SK-N-SH treated with all-trans-retinoic acid at 6 μM for 48 hours (cell line): ENCODE results near the gene TMC5.

ENCODE experiments used
- ATAC-seq: fragments of 200-7000 bp; cut with Tn5 transposase; 3 replicates; pipeline ENCODE4 v1.9.1; 2020; ENCODE audit warnings: mild to moderate bottlenecking, moderate library complexity
- ARNTL ChIP-seq: fragments of 450-650 bp; formaldehyde crosslinking; IDR thresholded peaks from 2 replicates; pipeline ENCODE4 v1.5.0; 2020; ENCODE audit warnings: low read depth, mild to moderate bottlenecking, moderate library complexity, borderline replicate concordance
- BACH2 ChIP-seq: fragments of 250-450 bp; sonication (Bioruptor Pico); IDR thresholded peaks from 2 replicates; pipeline ENCODE4 v1.9.0; 2021; ENCODE audit warnings: mild to moderate bottlenecking, borderline replicate concordance
- CSDC2 ChIP-seq: fragments of 250-450 bp; sonication (Bioruptor Pico); IDR thresholded peaks from 2 replicates; pipeline ENCODE4 v1.5.0; 2020; ENCODE audit warnings: mild to moderate bottlenecking, moderate library complexity
- ESRRG ChIP-seq: fragments of 250-450 bp; sonication (Bioruptor Pico); IDR thresholded peaks from 2 replicates; pipeline ENCODE4 v1.6.1; 2021; ENCODE audit warnings: mild to moderate bottlenecking
- GLIS3 ChIP-seq: fragments of 250-450 bp; sonication (Bioruptor Pico); IDR thresholded peaks from 2 replicates; pipeline ENCODE4 v1.5.0; 2020; ENCODE audit warnings: mild to moderate bottlenecking, moderate library complexity
- ISL1 ChIP-seq: fragments of 250-450 bp; sonication (Bioruptor Pico); IDR thresholded peaks from 2 replicates; pipeline ENCODE4 v2.1.2; 2022; ENCODE audit warnings: mild to moderate bottlenecking, moderate library complexity
- OSR1 ChIP-seq: fragments of 250-450 bp; sonication (Bioruptor Pico); IDR thresholded peaks from 2 replicates; pipeline ENCODE4 v1.8.0; 2022; ENCODE audit warnings: moderate library complexity, mild to moderate bottlenecking, inconsistent platforms
- RARB ChIP-seq: fragments of 250-450 bp; sonication (Bioruptor Pico); IDR thresholded peaks from 2 replicates; pipeline ENCODE4 v1.8.0; 2021; ENCODE audit warnings: mild to moderate bottlenecking, moderate library complexity
- SNAI2 ChIP-seq: fragments of 250-450 bp; sonication (Bioruptor Pico); IDR thresholded peaks from 2 replicates; pipeline ENCODE4 v1.5.0; 2020; ENCODE audit warnings: mild to moderate bottlenecking, moderate library complexity
- TCF4 ChIP-seq: fragments of 250-450 bp; sonication (Bioruptor Pico); IDR thresholded peaks from 2 replicates; pipeline ENCODE4 v1.8.0; 2021; ENCODE audit warnings: mild to moderate bottlenecking, moderate library complexity, borderline replicate concordance
- TOX ChIP-seq: fragments of 250-450 bp; sonication (Bioruptor Pico); IDR thresholded peaks from 2 replicates; pipeline ENCODE4 v1.8.0; 2021; ENCODE audit warnings: mild to moderate bottlenecking, moderate library complexity, borderline replicate concordance
- ZC3H10 ChIP-seq: fragments of 250-450 bp; sonication (Bioruptor Pico); IDR thresholded peaks from 2 replicates; pipeline ENCODE4 v1.5.1; 2021; ENCODE audit warnings: mild to moderate bottlenecking, moderate library complexity
- ZFP3 ChIP-seq: fragments of 250-450 bp; sonication (Bioruptor Pico); IDR thresholded peaks from 2 replicates; pipeline ENCODE4 v1.5.0; 2020; ENCODE audit warnings: mild to moderate bottlenecking, moderate library complexity
- ZNF565 ChIP-seq: fragments of 450-650 bp; formaldehyde crosslinking; conservative IDR thresholded peaks from 2 replicates; pipeline ENCODE4 v1.5.0; 2020; ENCODE audit warnings: low read depth, mild to moderate bottlenecking, moderate library complexity
- ZNF70 ChIP-seq: fragments of 450-650 bp; formaldehyde crosslinking; IDR thresholded peaks from 2 replicates; pipeline ENCODE4 v1.5.0; 2020; ENCODE audit warnings: mild to moderate bottlenecking, moderate library complexity
- ZNF8 ChIP-seq: fragments of 450-650 bp; formaldehyde crosslinking; IDR thresholded peaks from 2 replicates; pipeline ENCODE4 v1.5.0; 2020; ENCODE audit warnings: mild to moderate bottlenecking, moderate library complexity
- TF ChIP-seq, protein P1 (sequence below): fragments of 250-450 bp; sonication (Bioruptor Pico); IDR thresholded peaks from 2 replicates; pipeline ENCODE4 v1.8.0; 2021; ENCODE audit warnings: low read depth, mild to moderate bottlenecking, moderate library complexity, borderline replicate concordance
- TF ChIP-seq, protein P2 (sequence below): fragments of 250-450 bp; sonication (Bioruptor Pico); IDR thresholded peaks from 2 replicates; pipeline ENCODE4 v1.5.0; 2020; ENCODE audit warnings: mild to moderate bottlenecking, moderate library complexity
- TF ChIP-seq, protein P3 (sequence below): fragments of 250-450 bp; sonication (Bioruptor Pico); IDR thresholded peaks from 2 replicates; pipeline ENCODE4 v1.5.1; 2021; ENCODE audit warnings: mild to moderate bottlenecking, moderate library complexity
- TF ChIP-seq, protein P4 (sequence below): fragments of 250-450 bp; sonication (Bioruptor Pico); IDR thresholded peaks from 2 replicates; pipeline ENCODE4 v1.8.0; 2020; ENCODE audit warnings: mild to moderate bottlenecking, moderate library complexity, borderline replicate concordance

TMC5 gene

DNA sequence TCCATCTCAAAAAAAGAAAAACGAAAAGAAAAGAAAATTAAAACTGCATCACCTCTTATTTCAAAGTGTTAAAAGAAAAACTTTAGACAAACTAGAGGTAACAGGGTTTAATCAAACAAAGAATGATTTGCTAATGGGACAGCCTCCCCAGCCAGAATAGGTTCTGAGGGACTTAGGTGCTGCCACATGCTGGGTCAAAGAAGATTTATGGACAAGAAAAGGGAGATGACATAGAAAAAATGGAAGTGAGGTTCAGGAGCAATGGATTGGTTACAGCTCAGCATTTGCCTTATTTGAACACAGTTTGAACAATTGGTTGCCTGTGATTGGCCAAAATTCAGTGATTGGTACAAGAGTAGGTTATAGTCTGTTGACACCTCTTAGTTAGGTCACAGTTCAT lies 21.1 kb downstream of the TMC5 start:
- ATAC-seq = no peak
- TF ChIP-seq ZFP3 (CRISPR knock-in tag) = no peak
- TF ChIP-seq, protein P1, sequence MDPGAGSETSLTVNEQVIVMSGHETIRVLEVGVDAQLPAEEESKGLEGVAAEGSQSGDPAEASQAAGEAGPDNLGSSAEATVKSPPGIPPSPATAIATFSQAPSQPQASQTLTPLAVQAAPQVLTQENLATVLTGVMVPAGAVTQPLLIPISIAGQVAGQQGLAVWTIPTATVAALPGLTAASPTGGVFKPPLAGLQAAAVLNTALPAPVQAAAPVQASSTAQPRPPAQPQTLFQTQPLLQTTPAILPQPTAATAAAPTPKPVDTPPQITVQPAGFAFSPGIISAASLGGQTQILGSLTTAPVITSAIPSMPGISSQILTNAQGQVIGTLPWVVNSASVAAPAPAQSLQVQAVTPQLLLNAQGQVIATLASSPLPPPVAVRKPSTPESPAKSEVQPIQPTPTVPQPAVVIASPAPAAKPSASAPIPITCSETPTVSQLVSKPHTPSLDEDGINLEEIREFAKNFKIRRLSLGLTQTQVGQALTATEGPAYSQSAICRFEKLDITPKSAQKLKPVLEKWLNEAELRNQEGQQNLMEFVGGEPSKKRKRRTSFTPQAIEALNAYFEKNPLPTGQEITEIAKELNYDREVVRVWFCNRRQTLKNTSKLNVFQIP (CRISPR knock-in tag) = no peak
- TF ChIP-seq ZC3H10 (CRISPR knock-in tag) = no peak
- TF ChIP-seq, protein P2, sequence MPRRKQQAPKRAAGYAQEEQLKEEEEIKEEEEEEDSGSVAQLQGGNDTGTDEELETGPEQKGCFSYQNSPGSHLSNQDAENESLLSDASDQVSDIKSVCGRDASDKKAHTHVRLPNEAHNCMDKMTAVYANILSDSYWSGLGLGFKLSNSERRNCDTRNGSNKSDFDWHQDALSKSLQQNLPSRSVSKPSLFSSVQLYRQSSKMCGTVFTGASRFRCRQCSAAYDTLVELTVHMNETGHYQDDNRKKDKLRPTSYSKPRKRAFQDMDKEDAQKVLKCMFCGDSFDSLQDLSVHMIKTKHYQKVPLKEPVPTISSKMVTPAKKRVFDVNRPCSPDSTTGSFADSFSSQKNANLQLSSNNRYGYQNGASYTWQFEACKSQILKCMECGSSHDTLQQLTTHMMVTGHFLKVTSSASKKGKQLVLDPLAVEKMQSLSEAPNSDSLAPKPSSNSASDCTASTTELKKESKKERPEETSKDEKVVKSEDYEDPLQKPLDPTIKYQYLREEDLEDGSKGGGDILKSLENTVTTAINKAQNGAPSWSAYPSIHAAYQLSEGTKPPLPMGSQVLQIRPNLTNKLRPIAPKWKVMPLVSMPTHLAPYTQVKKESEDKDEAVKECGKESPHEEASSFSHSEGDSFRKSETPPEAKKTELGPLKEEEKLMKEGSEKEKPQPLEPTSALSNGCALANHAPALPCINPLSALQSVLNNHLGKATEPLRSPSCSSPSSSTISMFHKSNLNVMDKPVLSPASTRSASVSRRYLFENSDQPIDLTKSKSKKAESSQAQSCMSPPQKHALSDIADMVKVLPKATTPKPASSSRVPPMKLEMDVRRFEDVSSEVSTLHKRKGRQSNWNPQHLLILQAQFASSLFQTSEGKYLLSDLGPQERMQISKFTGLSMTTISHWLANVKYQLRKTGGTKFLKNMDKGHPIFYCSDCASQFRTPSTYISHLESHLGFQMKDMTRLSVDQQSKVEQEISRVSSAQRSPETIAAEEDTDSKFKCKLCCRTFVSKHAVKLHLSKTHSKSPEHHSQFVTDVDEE (CRISPR knock-in tag) = no peak
- TF ChIP-seq ZNF8 (CRISPR knock-in tag) = no peak
- TF ChIP-seq ESRRG (CRISPR knock-in tag) = no peak
- TF ChIP-seq ZNF70 (CRISPR knock-in tag) = no peak
- TF ChIP-seq TCF4 = no peak
- no peak for TF ChIP-seq BACH2 (CRISPR knock-in tag)
- no peak for TF ChIP-seq ISL1 (CRISPR knock-in tag)
- TF ChIP-seq OSR1 (CRISPR knock-in tag) = no peak

DNA sequence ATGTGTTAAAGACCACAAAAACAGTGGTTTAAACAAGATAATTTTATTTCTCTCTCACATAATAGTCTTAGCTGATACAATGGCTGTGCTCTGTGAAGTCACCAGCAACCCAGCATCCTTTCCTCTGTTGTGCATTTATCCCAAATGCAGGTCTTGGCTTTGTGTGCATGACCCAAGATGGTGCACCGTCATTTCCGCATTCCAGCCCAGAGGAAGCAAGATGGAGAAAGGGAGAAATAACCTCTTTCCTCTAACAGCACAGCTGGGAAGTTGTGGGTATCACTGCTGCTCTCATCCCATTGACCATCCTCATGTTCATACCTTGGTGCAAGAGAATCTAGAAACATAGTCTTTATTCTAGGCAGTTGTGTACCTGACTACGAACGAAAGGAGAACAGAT lies 21.8 kb downstream of the TMC5 start:
- no peak for ATAC-seq
- TF ChIP-seq ZC3H10 (CRISPR knock-in tag) (no peak), OSR1 (CRISPR knock-in tag) (no peak), GLIS3 (CRISPR knock-in tag) (no peak), ZNF70 (CRISPR knock-in tag) (no peak), SNAI2 (CRISPR knock-in tag) (no peak), ISL1 (CRISPR knock-in tag) (no peak), ZNF8 (CRISPR knock-in tag) (no peak), TCF4 (no peak), ARNTL (CRISPR knock-in tag) (no peak), ZNF565 (no peak), TOX (CRISPR knock-in tag) (no peak)
- TF ChIP-seq, protein P3, sequence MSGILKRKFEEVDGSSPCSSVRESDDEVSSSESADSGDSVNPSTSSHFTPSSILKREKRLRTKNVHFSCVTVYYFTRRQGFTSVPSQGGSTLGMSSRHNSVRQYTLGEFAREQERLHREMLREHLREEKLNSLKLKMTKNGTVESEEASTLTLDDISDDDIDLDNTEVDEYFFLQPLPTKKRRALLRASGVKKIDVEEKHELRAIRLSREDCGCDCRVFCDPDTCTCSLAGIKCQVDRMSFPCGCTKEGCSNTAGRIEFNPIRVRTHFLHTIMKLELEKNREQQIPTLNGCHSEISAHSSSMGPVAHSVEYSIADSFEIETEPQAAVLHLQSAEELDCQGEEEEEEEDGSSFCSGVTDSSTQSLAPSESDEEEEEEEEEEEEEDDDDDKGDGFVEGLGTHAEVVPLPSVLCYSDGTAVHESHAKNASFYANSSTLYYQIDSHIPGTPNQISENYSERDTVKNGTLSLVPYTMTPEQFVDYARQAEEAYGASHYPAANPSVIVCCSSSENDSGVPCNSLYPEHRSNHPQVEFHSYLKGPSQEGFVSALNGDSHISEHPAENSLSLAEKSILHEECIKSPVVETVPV = no peak
- TF ChIP-seq, protein P4, sequence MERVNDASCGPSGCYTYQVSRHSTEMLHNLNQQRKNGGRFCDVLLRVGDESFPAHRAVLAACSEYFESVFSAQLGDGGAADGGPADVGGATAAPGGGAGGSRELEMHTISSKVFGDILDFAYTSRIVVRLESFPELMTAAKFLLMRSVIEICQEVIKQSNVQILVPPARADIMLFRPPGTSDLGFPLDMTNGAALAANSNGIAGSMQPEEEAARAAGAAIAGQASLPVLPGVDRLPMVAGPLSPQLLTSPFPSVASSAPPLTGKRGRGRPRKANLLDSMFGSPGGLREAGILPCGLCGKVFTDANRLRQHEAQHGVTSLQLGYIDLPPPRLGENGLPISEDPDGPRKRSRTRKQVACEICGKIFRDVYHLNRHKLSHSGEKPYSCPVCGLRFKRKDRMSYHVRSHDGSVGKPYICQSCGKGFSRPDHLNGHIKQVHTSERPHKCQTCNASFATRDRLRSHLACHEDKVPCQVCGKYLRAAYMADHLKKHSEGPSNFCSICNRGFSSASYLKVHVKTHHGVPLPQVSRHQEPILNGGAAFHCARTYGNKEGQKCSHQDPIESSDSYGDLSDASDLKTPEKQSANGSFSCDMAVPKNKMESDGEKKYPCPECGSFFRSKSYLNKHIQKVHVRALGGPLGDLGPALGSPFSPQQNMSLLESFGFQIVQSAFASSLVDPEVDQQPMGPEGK (CRISPR knock-in tag) = no peak
- TF ChIP-seq, protein P1 (CRISPR knock-in tag) = no peak

DNA sequence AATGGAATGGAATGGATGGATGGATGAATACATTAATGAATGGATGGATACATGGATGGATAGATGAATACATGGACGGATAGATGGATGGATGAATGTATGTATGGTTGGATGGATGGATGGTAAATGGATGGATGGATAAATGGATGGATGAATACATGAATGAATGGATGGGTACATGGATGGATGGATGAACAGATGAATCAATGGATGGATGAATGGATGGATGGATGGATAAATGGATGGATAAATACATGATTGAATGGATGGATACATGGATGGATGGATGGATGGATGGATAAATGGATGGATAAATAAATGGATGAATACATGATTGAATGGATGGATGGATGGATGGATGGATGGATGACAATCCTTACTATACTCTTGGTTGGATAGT lies 26.0 kb downstream of the TMC5 start:
- ATAC-seq = no peak
- TF ChIP-seq RARB (CRISPR knock-in tag) (no peak), GLIS3 (CRISPR knock-in tag) (no peak), ISL1 (CRISPR knock-in tag) (no peak), CSDC2 (CRISPR knock-in tag) (no peak), ARNTL (CRISPR knock-in tag) (no peak), BACH2 (CRISPR knock-in tag) (no peak), SNAI2 (CRISPR knock-in tag) (no peak)
- TF ChIP-seq, protein P4 (CRISPR knock-in tag) = no peak
- TF ChIP-seq, protein P1 (CRISPR knock-in tag) = no peak
- TF ChIP-seq, protein P2 (CRISPR knock-in tag) = no peak
